Fibroblast of lung (primary cell): ENCODE measurements around the gene ALDH1A2. TPM values are rescaled to one million over a fixed set of nuclear protein-coding genes. Genes with fewer than 3 reads are reported as not detected.
"Not testable (repeated sequence)": the region's sequence is repeated elsewhere in the genome, so short reads cannot be mapped to it uniquely, and the experiment has no call there.

Experiments used
- DNase-seq, 2 donors: peaks; one replicate each; pipeline versions ENCODE4 v3.0.0 to v3.0.0-alpha.2; 2010; ENCODE audit warnings: low read depth in 2 of 2
- H2AFZ ChIP-seq: 2 replicates; pipeline ENCODE4 v1.5.1; 2012; ENCODE audit warnings: low read length, control low read depth, inconsistent platforms
- H3K27ac ChIP-seq: 2 replicates; pipeline ENCODE4 v1.5.1; 2011; ENCODE audit warnings: low read length, control low read depth; ENCODE audit not compliant: insufficient read depth
- H3K27me3 ChIP-seq: 2 replicates; pipeline ENCODE4 v1.5.1; 2011; ENCODE audit warnings: mild to moderate bottlenecking, low read length; ENCODE audit not compliant: control insufficient read depth, insufficient read depth
- H3K36me3 ChIP-seq: 2 replicates; pipeline ENCODE4 v1.5.1; 2011; ENCODE audit warnings: low read length; ENCODE audit not compliant: control insufficient read depth, insufficient read depth
- H3K4me1 ChIP-seq: 2 replicates; pipeline ENCODE4 v1.5.1; 2011; ENCODE audit warnings: low read length; ENCODE audit not compliant: control insufficient read depth, insufficient read depth; ENCODE audit errors: extremely low read depth
- H3K4me2 ChIP-seq: 2 replicates; pipeline ENCODE4 v1.5.1; 2011; ENCODE audit warnings: low read length, control low read depth; ENCODE audit not compliant: insufficient read depth; ENCODE audit errors: extremely low read depth
- H3K4me3 ChIP-seq, 4 experiments: fragments of 200-600 bp in 1 of 4; sonication (generic) in 1 of 4; replicated peaks in 1 of 4; 2 replicates each; pipeline ENCODE4 v1.5.1; 2011 to 2016; ENCODE audit warnings: low read length in 4 of 4, low read depth in 3 of 4, mild to moderate bottlenecking in 3 of 4, control low read depth in 2 of 4, inconsistent platforms in 1 of 4, mixed read lengths in 1 of 4; ENCODE audit not compliant: insufficient read depth in 1 of 4; ENCODE audit errors: control extremely low read depth in 1 of 4
- H3K79me2 ChIP-seq: 2 replicates; pipeline ENCODE4 v1.5.1; 2012; ENCODE audit warnings: mild to moderate bottlenecking, low read length, inconsistent platforms; ENCODE audit not compliant: control insufficient read depth, insufficient read depth
- H3K9ac ChIP-seq: 2 replicates; pipeline ENCODE4 v1.5.1; 2011; ENCODE audit warnings: mild to moderate bottlenecking, low read length, control low read depth; ENCODE audit not compliant: insufficient read depth
- H3K9me3 ChIP-seq: 2 replicates; pipeline ENCODE4 v1.5.1; 2012; ENCODE audit warnings: low read depth, low read length; ENCODE audit not compliant: control insufficient read depth, insufficient read depth
- H4K20me1 ChIP-seq: 2 replicates; pipeline ENCODE4 v1.5.1; 2011; ENCODE audit warnings: low read length; ENCODE audit not compliant: control insufficient read depth, insufficient read depth; ENCODE audit errors: extremely low read depth
- CTCF ChIP-seq, 2 donors: IDR thresholded peaks in 1 of 2; conservative IDR thresholded peaks in 1 of 2; 1 replicate in 1 of 2; 2 replicates in 1 of 2; pipeline ENCODE4 v1.5.1; 2011 to 2012; ENCODE audit warnings: low read length in 2 of 2, control low read depth in 1 of 2, inconsistent platforms in 1 of 2, low read depth in 1 of 2, mild to moderate bottlenecking in 1 of 2
- EZH2 ChIP-seq: IDR thresholded peaks from 2 replicates; pipeline ENCODE4 v1.5.1; 2012; ENCODE audit warnings: low read length, control low read depth, mild to moderate bottlenecking; ENCODE audit errors: missing control alignments
- polyA plus RNA-seq, 2 donors: library from polyadenylated mRNA; depleted of rRNA in 1 of 2; stranded (reverse) in 1 of 2; unstranded in 1 of 2; fragments of >200 nt; gene quantifications; 2 replicates each; pipeline ENCODE4 v1.2.1, GENCODE V29; 2011 to 2012; ENCODE audit warnings: missing spikeins in 1 of 2
- total RNA-seq: library from RNA; depleted of rRNA; stranded (reverse); fragments of >200 nt; gene quantifications from 2 replicates; pipeline ENCODE4 v1.2.1, GENCODE V29; 2014

ALDH1A2 gene
- total and polyA plus RNA-seq, 2 donors (not counting 1 experiment from before 2014, with no cell fraction given) = 1.1 to 2.3 TPM

GRCh38 chr15:58083526-58083925 is 18.0 kb upstream of the ALDH1A2 start:
- no peak overlapping the region for H3K27ac ChIP-seq
- H3K36me3 ChIP-seq = no peaks in the 10 kb centered on the region
- no peak overlapping the region for H3K4me3 ChIP-seq
- no peaks in the 10 kb centered on the region for H3K79me2 ChIP-seq
- H4K20me1 ChIP-seq = no peaks in the 10 kb centered on the region
- H3K4me2 ChIP-seq = no peak overlapping the region
- no peak overlapping the region for H2AFZ ChIP-seq
- H3K9me3 ChIP-seq = no peaks in the 10 kb centered on the region
- H3K4me1 ChIP-seq = no peaks in the 10 kb centered on the region
- no peak overlapping the region for H3K9ac ChIP-seq
- TF ChIP-seq EZH2 = no peak
- TF ChIP-seq CTCF (conservative IDR thresholded peaks at IDR 0.05 in 1 of 2, IDR thresholded peaks at IDR 0.05 in 1 of 2; ENCODE audit: low read depth in 1 of 2, low read length in 2 of 2) = no peak
- DNase-seq = no peak
- no peaks in the 10 kb centered on the region for H3K27me3 ChIP-seq

DNA sequence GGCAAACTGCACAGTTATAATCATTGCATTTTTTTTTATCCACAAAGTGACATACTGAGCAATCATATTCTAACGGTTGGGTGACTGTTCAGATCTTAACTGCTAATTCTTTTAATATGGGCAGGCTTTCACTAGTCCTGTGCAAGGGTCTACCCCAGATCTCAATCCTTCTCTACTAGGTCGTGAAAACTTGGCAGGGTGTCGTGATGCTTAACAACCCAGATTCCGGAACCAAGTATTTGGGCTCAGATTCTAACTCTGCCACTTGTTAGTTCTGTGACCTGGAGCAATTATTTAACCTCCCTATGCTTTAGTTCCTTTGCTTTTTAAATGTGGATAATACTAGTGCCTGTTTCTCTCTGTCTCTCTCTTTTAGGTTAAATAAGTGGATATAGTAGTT is 16.4 kb upstream of the ALDH1A2 start:
- Histone ChIP-seq H3K27me3 (no peaks in the 10 kb centered on the region), H2AFZ (no peak overlapping the region), H4K20me1 (no peaks in the 10 kb centered on the region), H3K79me2 (no peaks in the 10 kb centered on the region), H3K4me1 (no peaks in the 10 kb centered on the region), H3K9me3 (no peaks in the 10 kb centered on the region), H3K4me2 (no peak overlapping the region), H3K27ac (no peak overlapping the region), H3K4me3 (no peak overlapping the region), H3K9ac (no peak overlapping the region), H3K36me3 (no peaks in the 10 kb centered on the region)
- DNase-seq = no peak
- TF ChIP-seq CTCF (conservative IDR thresholded peaks at IDR 0.05 in 1 of 2, IDR thresholded peaks at IDR 0.05 in 1 of 2; ENCODE audit: low read depth in 1 of 2, low read length in 2 of 2) (no peak), EZH2 (no peak)

DNA sequence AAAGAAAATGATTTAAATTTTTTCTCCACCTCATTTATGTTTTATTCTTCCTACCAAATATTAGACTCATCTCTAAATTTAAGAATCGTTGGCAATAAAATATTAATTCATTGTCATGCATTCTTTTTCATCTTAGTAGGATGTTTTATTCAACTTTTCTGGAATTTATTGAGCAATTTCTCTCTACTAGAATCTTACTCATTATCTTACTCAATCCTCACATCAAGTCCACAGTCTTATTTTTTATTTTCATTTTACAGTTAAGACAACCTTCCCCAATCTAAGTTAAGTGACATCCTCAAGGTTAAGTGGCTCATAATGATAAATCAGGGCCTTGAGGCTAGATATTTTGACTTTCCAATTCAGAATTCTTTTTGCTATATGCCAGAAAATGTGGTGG is 15.9 kb upstream of the ALDH1A2 start:
- H3K27ac ChIP-seq = no peak overlapping the region
- no peak overlapping the region for H2AFZ ChIP-seq
- H3K4me2 ChIP-seq = no peak overlapping the region
- no peaks in the 10 kb centered on the region for H3K4me1 ChIP-seq
- no peaks in the 10 kb centered on the region for H3K36me3 ChIP-seq
- H3K79me2 ChIP-seq = no peaks in the 10 kb centered on the region
- no peak overlapping the region for H3K4me3 ChIP-seq
- no peaks in the 10 kb centered on the region for H3K27me3 ChIP-seq
- DNase-seq = no peak
- no peaks in the 10 kb centered on the region for H4K20me1 ChIP-seq
- TF ChIP-seq EZH2 (no peak), CTCF (conservative IDR thresholded peaks at IDR 0.05 in 1 of 2, IDR thresholded peaks at IDR 0.05 in 1 of 2; ENCODE audit: low read depth in 1 of 2, low read length in 2 of 2) (no peak)
- H3K9me3 ChIP-seq = no peaks in the 10 kb centered on the region
- H3K9ac ChIP-seq = no peak overlapping the region

DNA sequence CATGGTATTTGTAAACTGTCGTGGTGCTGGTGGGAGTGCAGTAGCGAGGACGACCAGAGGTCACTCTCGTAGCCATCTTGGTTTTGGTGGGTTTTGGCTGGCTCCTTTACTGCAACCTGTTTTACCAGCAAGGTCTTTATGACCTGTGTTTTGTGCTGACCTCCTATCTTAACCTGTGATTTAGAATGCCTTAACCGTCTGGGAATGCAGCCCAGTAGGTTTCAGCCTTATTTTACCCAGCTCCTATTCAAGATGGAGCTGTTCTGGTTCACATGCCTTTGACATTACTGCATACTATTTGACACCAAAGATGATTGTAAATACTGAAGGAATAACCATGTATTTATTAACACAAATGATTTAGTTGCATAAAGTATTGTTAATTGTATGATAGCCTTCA is 15.4 kb upstream of the ALDH1A2 start:
- H3K79me2 ChIP-seq, H3K36me3 ChIP-seq, H3K4me3 ChIP-seq, H3K9me3 ChIP-seq, H3K4me1 ChIP-seq, H3K27me3 ChIP-seq, H3K9ac ChIP-seq, H4K20me1 ChIP-seq, DNase-seq, H3K4me2 ChIP-seq, H2AFZ ChIP-seq, H3K27ac ChIP-seq: not testable (repeated sequence)
